Measurements from ENCODE around the gene GPT2. TPM values are rescaled to one million over a fixed set of nuclear protein-coding genes. Genes with fewer than 3 reads are reported as not detected.

GPT2 gene
- total and polyA plus RNA-seq, 2 donors (not counting 1 experiment from before 2014, with no cell fraction given): 5.8 to 16.3 TPM

DNA sequence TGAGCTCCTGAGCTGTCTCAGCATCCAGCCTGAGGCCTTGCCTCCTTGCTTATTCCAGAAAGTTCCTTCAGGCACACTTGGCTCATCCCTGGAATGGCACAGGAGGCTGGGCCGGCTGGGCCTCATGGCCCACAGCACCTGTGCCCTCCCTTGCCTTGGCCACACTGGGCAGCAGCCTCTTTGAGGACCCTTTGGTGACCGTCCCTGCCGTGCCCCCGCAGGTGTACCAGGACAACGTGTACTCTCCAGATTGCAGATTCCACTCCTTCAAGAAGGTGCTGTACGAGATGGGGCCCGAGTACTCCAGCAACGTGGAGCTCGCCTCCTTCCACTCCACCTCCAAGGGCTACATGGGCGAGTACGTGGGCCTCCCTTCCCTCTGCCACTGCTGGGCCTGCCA lies 34.2 kb downstream of the GPT2 start:
- Histone ChIP-seq H3K27ac (ENCODE audit: insufficient read depth, low read length) (no peak overlapping the region), H3K4me1 (ENCODE audit: control insufficient read depth, extremely low read depth, insufficient read depth, low read length) (no peaks in the 10 kb centered on the region), H3K9ac (ENCODE audit: insufficient read depth, low read length) (no peak overlapping the region), H3K9me3 (ENCODE audit: control insufficient read depth, insufficient read depth, low read depth, low read length) (no peaks in the 10 kb centered on the region), H3K79me2 (ENCODE audit: control insufficient read depth, insufficient read depth, low read length) (no peaks in the 10 kb centered on the region), H2AFZ (ENCODE audit: low read length) (no peak overlapping the region), H3K36me3 (ENCODE audit: control insufficient read depth, insufficient read depth, low read length) (peaks cover 4% of the 10 kb centered on the region), H4K20me1 (ENCODE audit: control insufficient read depth, extremely low read depth, insufficient read depth, low read length) (no peaks in the 10 kb centered on the region), H3K4me2 (ENCODE audit: extremely low read depth, insufficient read depth, low read length) (no peak overlapping the region), H3K4me3 (replicated peaks in 1 of 4; ENCODE audit: control extremely low read depth in 1 of 4, insufficient read depth in 1 of 4, low read depth in 3 of 4, low read length in 4 of 4) (no peak overlapping the region), H3K27me3 (ENCODE audit: control insufficient read depth, insufficient read depth, low read length) (no peaks in the 10 kb centered on the region)
- no peak for TF ChIP-seq EZH2 (IDR thresholded peaks at IDR 0.05; ENCODE audit: low read length, missing control alignments)
- TF ChIP-seq, protein P1, sequence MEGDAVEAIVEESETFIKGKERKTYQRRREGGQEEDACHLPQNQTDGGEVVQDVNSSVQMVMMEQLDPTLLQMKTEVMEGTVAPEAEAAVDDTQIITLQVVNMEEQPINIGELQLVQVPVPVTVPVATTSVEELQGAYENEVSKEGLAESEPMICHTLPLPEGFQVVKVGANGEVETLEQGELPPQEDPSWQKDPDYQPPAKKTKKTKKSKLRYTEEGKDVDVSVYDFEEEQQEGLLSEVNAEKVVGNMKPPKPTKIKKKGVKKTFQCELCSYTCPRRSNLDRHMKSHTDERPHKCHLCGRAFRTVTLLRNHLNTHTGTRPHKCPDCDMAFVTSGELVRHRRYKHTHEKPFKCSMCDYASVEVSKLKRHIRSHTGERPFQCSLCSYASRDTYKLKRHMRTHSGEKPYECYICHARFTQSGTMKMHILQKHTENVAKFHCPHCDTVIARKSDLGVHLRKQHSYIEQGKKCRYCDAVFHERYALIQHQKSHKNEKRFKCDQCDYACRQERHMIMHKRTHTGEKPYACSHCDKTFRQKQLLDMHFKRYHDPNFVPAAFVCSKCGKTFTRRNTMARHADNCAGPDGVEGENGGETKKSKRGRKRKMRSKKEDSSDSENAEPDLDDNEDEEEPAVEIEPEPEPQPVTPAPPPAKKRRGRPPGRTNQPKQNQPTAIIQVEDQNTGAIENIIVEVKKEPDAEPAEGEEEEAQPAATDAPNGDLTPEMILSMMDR (conservative IDR thresholded peaks at IDR 0.05 in 1 of 2, IDR thresholded peaks at IDR 0.05 in 1 of 2; ENCODE audit: low read depth in 1 of 2, low read length in 2 of 2): no peak
- DNase-seq (ENCODE audit: low read depth in 2 of 2): no peak

DNA sequence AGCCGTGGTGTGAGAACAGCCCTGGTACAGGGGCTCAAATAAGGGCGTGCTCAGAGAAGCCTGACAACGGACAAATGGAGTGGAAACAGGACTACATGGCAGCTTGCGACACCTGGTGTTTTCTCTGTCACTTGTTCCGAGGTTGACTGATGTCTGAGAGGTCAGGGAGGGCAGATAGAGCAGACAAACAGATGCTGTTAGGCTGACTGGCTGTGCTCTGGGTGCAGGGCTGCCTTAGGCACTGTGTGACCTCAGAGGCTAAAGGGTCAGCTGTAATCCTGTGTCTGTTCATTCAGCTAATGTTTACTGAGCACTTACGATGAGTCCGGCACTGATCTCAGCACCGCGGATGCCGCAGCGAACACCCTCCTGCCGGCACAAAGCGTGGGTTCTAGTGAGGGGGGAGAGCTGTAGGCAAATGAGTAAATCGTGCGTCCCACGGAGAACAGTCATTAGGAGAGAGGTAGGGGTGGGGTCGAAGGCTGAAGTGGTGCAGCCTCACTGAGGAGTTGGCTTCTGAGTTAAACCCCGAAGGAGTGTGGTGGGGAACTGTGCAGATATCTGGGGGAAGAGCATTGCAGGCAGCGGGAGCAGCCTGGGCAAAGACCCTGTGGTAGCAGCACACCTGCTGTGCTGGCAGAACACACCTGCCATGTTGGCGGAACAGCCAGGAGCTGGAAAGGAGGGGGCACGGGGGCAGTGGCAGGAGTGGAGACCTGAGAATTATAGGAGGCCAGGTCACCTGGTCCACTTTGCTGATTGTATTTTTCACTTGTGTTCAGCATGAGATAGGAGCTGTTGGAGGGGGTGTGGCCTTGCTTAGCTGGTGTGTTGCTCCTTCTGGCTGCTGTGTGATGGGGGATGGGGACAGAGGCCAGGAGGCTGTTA lies 35.0 kb downstream of the GPT2 start:
- no peak overlapping the region for H3K9ac ChIP-seq (ENCODE audit: insufficient read depth, low read length)
- H3K27me3 ChIP-seq (ENCODE audit: control insufficient read depth, insufficient read depth, low read length): no peaks in the 10 kb centered on the region
- H3K36me3 ChIP-seq (ENCODE audit: control insufficient read depth, insufficient read depth, low read length): peaks cover 6% of the 10 kb centered on the region
- H3K4me3 ChIP-seq (replicated peaks in 1 of 4; ENCODE audit: control extremely low read depth in 1 of 4, insufficient read depth in 1 of 4, low read depth in 3 of 4, low read length in 4 of 4): no peak overlapping the region
- DNase-seq (ENCODE audit: low read depth in 2 of 2): no peak
- no peak for TF ChIP-seq EZH2 (IDR thresholded peaks at IDR 0.05; ENCODE audit: low read length, missing control alignments)
- TF ChIP-seq, protein P1 (conservative IDR thresholded peaks at IDR 0.05 in 1 of 2, IDR thresholded peaks at IDR 0.05 in 1 of 2; ENCODE audit: low read depth in 1 of 2, low read length in 2 of 2): no peak
- no peaks in the 10 kb centered on the region for H3K4me1 ChIP-seq (ENCODE audit: control insufficient read depth, extremely low read depth, insufficient read depth, low read length)
- H3K79me2 ChIP-seq (ENCODE audit: control insufficient read depth, insufficient read depth, low read length): no peaks in the 10 kb centered on the region
- H2AFZ ChIP-seq (ENCODE audit: low read length): no peak overlapping the region
- H3K4me2 ChIP-seq (ENCODE audit: extremely low read depth, insufficient read depth, low read length): no peak overlapping the region
- no peaks in the 10 kb centered on the region for H4K20me1 ChIP-seq (ENCODE audit: control insufficient read depth, extremely low read depth, insufficient read depth, low read length)
- no peak overlapping the region for H3K27ac ChIP-seq (ENCODE audit: insufficient read depth, low read length)
- H3K9me3 ChIP-seq (ENCODE audit: control insufficient read depth, insufficient read depth, low read depth, low read length): no peaks in the 10 kb centered on the region

DNA sequence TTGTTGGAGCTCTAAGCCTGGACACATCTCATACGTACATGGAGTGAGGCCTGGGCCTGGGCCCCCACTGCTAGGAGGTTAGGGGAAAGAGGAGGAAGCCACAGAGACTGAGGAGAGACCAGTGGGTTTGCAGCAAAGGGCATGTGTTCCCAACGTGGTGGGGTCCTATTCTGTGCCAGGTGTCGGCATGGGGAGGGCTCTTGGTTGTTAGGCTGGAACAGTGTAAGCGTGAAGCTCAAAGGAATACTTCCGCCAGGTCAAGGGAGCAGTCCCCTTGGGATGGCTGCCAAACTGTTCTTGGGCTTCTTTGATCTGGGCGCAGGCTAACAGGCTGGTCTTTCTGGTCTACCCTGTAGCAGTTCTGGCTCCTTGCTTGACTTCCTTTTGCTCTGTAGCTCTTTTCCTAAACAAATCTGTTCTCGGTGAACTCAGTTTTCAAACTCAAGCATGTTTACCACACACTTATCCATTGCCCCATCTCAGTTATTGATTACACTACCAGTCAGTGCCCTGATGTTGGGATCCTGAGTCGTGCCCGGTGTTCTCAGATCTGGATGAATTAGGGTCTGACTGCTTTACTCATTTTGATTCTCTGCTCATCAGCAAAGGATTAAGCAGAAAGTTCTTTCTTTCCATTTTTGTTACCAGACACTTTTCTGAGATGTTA lies 36.4 kb downstream of the GPT2 start:
- TF ChIP-seq, protein P1 (conservative IDR thresholded peaks at IDR 0.05 in 1 of 2, IDR thresholded peaks at IDR 0.05 in 1 of 2; ENCODE audit: low read depth in 1 of 2, low read length in 2 of 2): no peak
- no peak for TF ChIP-seq EZH2 (IDR thresholded peaks at IDR 0.05; ENCODE audit: low read length, missing control alignments)

More for the DNA sequence above, 36.4 kb downstream of the GPT2 start:
- H3K27ac ChIP-seq (ENCODE audit: insufficient read depth, low read length): no peak overlapping the region
- no peaks in the 10 kb centered on the region for H3K27me3 ChIP-seq (ENCODE audit: control insufficient read depth, insufficient read depth, low read length)
- H3K9me3 ChIP-seq (ENCODE audit: control insufficient read depth, insufficient read depth, low read depth, low read length): no peaks in the 10 kb centered on the region
- H3K4me2 ChIP-seq (ENCODE audit: extremely low read depth, insufficient read depth, low read length): no peak overlapping the region
- no peaks in the 10 kb centered on the region for H3K79me2 ChIP-seq (ENCODE audit: control insufficient read depth, insufficient read depth, low read length)
- H2AFZ ChIP-seq (ENCODE audit: low read length): no peak overlapping the region
- H3K36me3 ChIP-seq (ENCODE audit: control insufficient read depth, insufficient read depth, low read length): peaks cover 3% of the 10 kb centered on the region
- no peaks in the 10 kb centered on the region for H4K20me1 ChIP-seq (ENCODE audit: control insufficient read depth, extremely low read depth, insufficient read depth, low read length)
- no peak for DNase-seq (ENCODE audit: low read depth in 2 of 2)
- H3K4me3 ChIP-seq (replicated peaks in 1 of 4; ENCODE audit: control extremely low read depth in 1 of 4, insufficient read depth in 1 of 4, low read depth in 3 of 4, low read length in 4 of 4): no peak overlapping the region
- H3K9ac ChIP-seq (ENCODE audit: insufficient read depth, low read length): no peak overlapping the region
- H3K4me1 ChIP-seq (ENCODE audit: control insufficient read depth, extremely low read depth, insufficient read depth, low read length): no peaks in the 10 kb centered on the region

Data from fibroblast of lung (primary cell).